Right lobe of liver (tissue), 6 donors: ENCODE data around the gene DPP10. TPM values are rescaled to one million over a fixed set of nuclear protein-coding genes. Genes with fewer than 3 reads are reported as not detected.

Experiments
- ATAC-seq, 4 donors: fragments of 200-7000 bp; cut with Tn5 transposase; one replicate each; pipeline ENCODE4 v1.9.1; 2020; ENCODE audit warnings: mild to moderate bottlenecking in 4 of 4, moderate library complexity in 4 of 4
- DNase-seq, 3 donors: peaks; one replicate each; pipeline ENCODE4 v3.0.0-alpha.2; 2020
- H3K27ac ChIP-seq, 3 donors: fragments of 200-600 bp; one replicate each; pipeline ENCODE4 v1.8.0; 2022
- H3K27me3 ChIP-seq, 2 donors: fragments of 200-600 bp; one replicate each; pipeline ENCODE4 v1.8.0; 2022
- H3K36me3 ChIP-seq, 4 donors: fragments of 200-600 bp; sonication (generic) in 1 of 4; one replicate each; pipeline versions ENCODE4 v1.5.1 to v1.8.0; 2017 to 2022; ENCODE audit warnings: control low read depth in 1 of 4
- H3K4me1 ChIP-seq, 4 donors: fragments of 200-600 bp; sonication (generic) in 1 of 4; one replicate each; pipeline versions ENCODE4 v1.5.1 to v1.8.0; 2017 to 2022; ENCODE audit warnings: control low read depth in 1 of 4
- H3K4me3 ChIP-seq, 3 donors: fragments of 200-600 bp; one replicate each; pipeline ENCODE4 v1.8.0; 2022
- H3K9me3 ChIP-seq, 4 donors: fragments of 200-600 bp; sonication (generic) in 1 of 4; one replicate each; pipeline versions ENCODE4 v1.5.1 to v1.8.0; 2017 to 2022; ENCODE audit warnings: control low read depth in 1 of 4
- CTCF ChIP-seq, 4 donors: fragments of 200-600 bp in 3 of 4; fragments of 450-650 bp in 1 of 4; IDR thresholded peaks; one replicate each; pipeline versions ENCODE4 v1.5.1 to v1.8.0; 2016 to 2022; ENCODE audit warnings: antibody characterized with exemption in 4 of 4, mild to moderate bottlenecking in 2 of 4
- POLR2A ChIP-seq: fragments of 450-650 bp; IDR thresholded peaks from one replicate; pipeline ENCODE4 v1.6.1; 2017; ENCODE audit warnings: antibody characterized with exemption, mild to moderate bottlenecking
- WGBS: methylation state at CpG from one replicate; pipeline ENCODE4 v1.1.6; 2018; ENCODE audit warnings: low coverage, low lambda C conversion rate; ENCODE audit not compliant: insufficient coverage; ENCODE audit errors: missing lambda C conversion rate; 5-methylcytosine and 5-hydroxymethylcytosine counted together
- intact Hi-C, 2 donors: fragments of 100-400 bp; cut with DNase I; formaldehyde crosslinking; loops; one replicate each; pipeline versions ENCODE4 v1.11.2 to v1.14.1; 2022
- total RNA-seq, 6 experiments: library from RNA; depleted of rRNA in 2 of 6; stranded (reverse); fragments of >200 nt in 2 of 6; fragmentation: NEBNext Ultra II Directional in 3 of 6; extraction: Animal tissue kit (Norgen Biotek cat#: 25700) in 3 of 6; gene quantifications; one replicate each; pipeline versions ENCODE4 v1.1.0 to v1.2.4, GENCODE V29; 2016 to 2023
- donor health status: DM: no; HTN: yes; CAD: no.
- donor health status: DM: no; HTN: no; CAD: no.
- donor health status: DM: no; HTN: no; CAD: no.
- donor health status: DM: no; HTN: yes; CAD: no.
- donor health status: DM: no; HTN: yes; CAD: no.

Gene DPP10
- total RNA-seq, 6 experiments from 2014 or later: 0.09 to 0.19 (median 0.15) TPM; not detected in 2

DNA sequence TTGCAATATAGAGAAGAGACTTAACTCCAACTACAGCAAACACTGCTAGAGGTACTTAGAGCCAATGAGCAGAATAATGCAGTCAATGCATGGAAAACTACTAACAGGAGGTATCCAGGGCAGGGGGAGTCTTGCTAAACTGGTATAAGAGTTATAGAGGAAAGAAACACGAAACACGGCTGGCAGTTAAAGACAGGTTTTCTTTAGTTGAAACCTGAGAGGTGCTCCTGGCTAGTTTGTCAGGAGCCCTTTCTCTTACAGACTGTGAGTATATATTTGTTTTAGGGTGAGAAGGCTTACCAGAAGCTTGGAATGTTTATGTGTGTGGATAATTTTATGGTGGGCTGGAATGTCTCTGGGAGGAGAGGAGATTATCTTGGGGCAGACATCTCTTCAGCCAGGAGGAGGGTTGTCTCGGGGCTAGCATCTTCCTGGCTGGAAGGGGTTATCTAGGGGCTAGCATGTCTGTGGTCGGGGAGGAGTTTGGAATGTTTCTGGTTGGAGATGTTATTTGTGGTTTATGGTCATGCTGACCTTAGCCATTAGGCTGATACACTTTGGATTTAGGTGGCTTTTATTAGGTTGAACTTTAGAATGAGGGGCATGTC lies 1048.8 kb downstream of the DPP10 start:
- intact Hi-C loops: no loop called here
- Histone ChIP-seq H3K4me3 (no peak overlapping the region), H3K27me3 (no peaks in the 10 kb centered on the region), H3K9me3 (no peaks in the 10 kb centered on the region), H3K4me1 (no peaks in the 10 kb centered on the region), H3K27ac (no peak overlapping the region), H3K36me3 (no peaks in the 10 kb centered on the region)
- no peak for DNase-seq
- ATAC-seq: no peak
- no peak for TF ChIP-seq POLR2A
- TF ChIP-seq CTCF (IDR thresholded peaks at IDR 0.05): no peak
- 31% methylated on average over 4 of the region's 4 CpGs for WGBS

DNA sequence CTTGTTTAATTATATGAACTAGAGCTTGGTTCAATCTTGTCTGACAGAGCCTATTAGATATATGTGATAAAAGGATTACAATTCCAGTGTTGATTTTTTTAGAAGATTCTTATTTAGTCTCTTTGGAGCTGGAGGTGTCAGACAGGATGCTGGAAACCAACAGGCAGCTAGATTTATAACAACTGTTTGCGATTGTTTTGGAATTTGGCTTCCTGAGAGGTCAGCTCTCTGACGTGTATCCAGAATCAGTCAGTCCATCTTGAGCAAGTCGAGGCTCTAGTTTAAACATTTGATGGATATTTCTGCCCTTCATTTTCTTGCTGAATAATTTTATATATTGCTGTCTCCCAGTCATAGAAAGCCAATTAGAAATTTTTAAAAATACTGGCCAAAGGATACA lies 1062.9 kb downstream of the DPP10 start:
- H3K27ac ChIP-seq: no peak overlapping the region
- ATAC-seq (no peak), DNase-seq (no peak)
- no peaks in the 10 kb centered on the region for H3K4me1 ChIP-seq
- no peak for TF ChIP-seq POLR2A
- no peak for TF ChIP-seq CTCF (IDR thresholded peaks at IDR 0.05)
- H3K27me3 ChIP-seq: no peaks in the 10 kb centered on the region
- intact Hi-C loops: no loop called here
- H3K4me3 ChIP-seq: no peak overlapping the region
- H3K36me3 ChIP-seq: no peaks in the 10 kb centered on the region
- WGBS: 27% methylated on average over 3 of the region's 3 CpGs
- H3K9me3 ChIP-seq: no peaks in the 10 kb centered on the region

DNA sequence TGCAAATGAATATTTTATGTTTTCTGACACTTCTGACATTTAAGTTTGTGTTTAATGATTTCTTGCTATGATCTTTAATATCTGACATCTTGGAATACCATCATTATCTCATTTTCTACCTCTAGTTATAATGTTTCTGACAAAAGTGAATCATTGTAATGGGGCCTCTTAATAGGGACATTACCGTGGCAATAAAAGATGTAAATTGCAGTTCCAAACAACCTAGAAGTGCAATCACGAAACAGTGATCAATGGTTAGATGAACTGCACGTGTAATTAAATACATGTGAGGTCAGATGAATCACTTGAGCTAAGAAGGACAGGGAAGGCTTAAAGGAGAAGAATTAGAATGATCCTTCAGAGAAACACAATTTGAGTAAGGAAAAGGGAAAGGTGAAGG lies 1078.3 kb downstream of the DPP10 start:
- intact Hi-C loops: no loop called here
- H3K27me3 ChIP-seq: no peaks in the 10 kb centered on the region
- TF ChIP-seq POLR2A: no peak
- no peak for TF ChIP-seq CTCF (IDR thresholded peaks at IDR 0.05)
- H3K9me3 ChIP-seq: peaks cover 0 to 2% (median 0%) of the 10 kb centered on the region in 4 donors
- 55% methylated on average over 3 of the region's 3 CpGs for WGBS
- no peak overlapping the region for H3K4me3 ChIP-seq
- ATAC-seq (no peak), DNase-seq (no peak)
- no peaks in the 10 kb centered on the region for H3K4me1 ChIP-seq
- H3K36me3 ChIP-seq: no peaks in the 10 kb centered on the region
- H3K27ac ChIP-seq: no peak overlapping the region

DNA sequence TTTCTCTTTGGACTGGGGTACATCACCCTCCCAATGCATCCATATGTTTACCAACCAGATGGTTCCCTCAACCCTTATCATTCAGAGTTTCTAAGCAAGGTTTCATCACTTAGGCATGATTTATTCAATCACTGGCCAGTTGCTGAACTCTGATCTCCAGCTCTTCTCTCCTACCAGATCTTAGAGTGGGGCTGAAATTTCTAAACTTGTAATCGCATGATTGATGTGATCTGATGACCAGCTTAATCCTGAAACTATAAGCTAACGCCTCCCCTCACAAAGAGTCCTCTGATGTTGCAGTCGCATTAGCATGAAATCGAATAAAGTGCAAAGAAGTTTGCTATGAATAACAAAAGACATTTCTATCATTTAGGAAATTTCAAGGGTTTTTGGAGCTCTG lies 1082.0 kb downstream of the DPP10 start:
- Histone ChIP-seq H3K27me3 (no peaks in the 10 kb centered on the region), H3K9me3 (no peaks in the 10 kb centered on the region), H3K4me3 (no peak overlapping the region), H3K36me3 (no peaks in the 10 kb centered on the region), H3K4me1 (no peaks in the 10 kb centered on the region), H3K27ac (no peak overlapping the region)
- DNase-seq: no peak
- ATAC-seq: no peak
- TF ChIP-seq POLR2A (no peak), CTCF (IDR thresholded peaks at IDR 0.05) (no peak)
- intact Hi-C loops: no loop called here
- 70% methylated on average over 4 of the region's 4 CpGs for WGBS

- ATAC-seq (no peak), DNase-seq (no peak)
- Histone ChIP-seq H3K4me3 (no peak overlapping the region), H3K36me3 (no peaks in the 10 kb centered on the region), H3K4me1 (no peaks in the 10 kb centered on the region), H3K27me3 (no peaks in the 10 kb centered on the region), H3K9me3 (no peaks in the 10 kb centered on the region), H3K27ac (no peak overlapping the region)
- no peak for TF ChIP-seq CTCF (IDR thresholded peaks at IDR 0.05)
- no peak for TF ChIP-seq POLR2A
- intact Hi-C loops: no loop called here
Observed at GRCh38 chr2:115529627-115530026, 1087.2 kb downstream of the DPP10 start.
